Chondrocyte (in vitro differentiated cells): ENCODE results near the gene ABCB4. TPM values are rescaled to one million over a fixed set of nuclear protein-coding genes. Genes with fewer than 3 reads are reported as not detected.

Experiments used
- DNase-seq: peaks from one replicate; pipeline ENCODE4 v3.0.0; 2021; ENCODE audit warnings: mixed read lengths, low spot score
- H3K27ac Mint-ChIP-seq: one replicate; pipeline ENCODE4 v1.8.0; 2021; ENCODE audit warnings: mild to moderate bottlenecking, moderate library complexity, mixed read lengths; ENCODE audit not compliant: unreplicated experiment
- H3K27me3 Mint-ChIP-seq: 2 replicates; pipeline ENCODE4 v1.8.0; 2021; ENCODE audit warnings: low read depth, mixed read lengths
- H3K36me3 Mint-ChIP-seq: 2 replicates; pipeline ENCODE4 v1.8.0; 2021; ENCODE audit warnings: low read depth, mixed read lengths
- H3K4me1 Mint-ChIP-seq: 2 replicates; pipeline ENCODE4 v1.8.0; 2021; ENCODE audit warnings: low read depth, mild to moderate bottlenecking, mixed read lengths
- H3K4me3 Mint-ChIP-seq: one replicate; pipeline ENCODE4 v1.8.0; 2021; ENCODE audit warnings: mild to moderate bottlenecking, moderate library complexity, mixed read lengths; ENCODE audit not compliant: unreplicated experiment
- H3K9me3 Mint-ChIP-seq: 2 replicates; pipeline ENCODE4 v1.8.0; 2021; ENCODE audit warnings: low read depth, mixed read lengths
- total RNA-seq: library from RNA; stranded (reverse); gene quantifications from 3 replicates; pipeline ENCODE4 v1.2.1, GENCODE V29; 2021
- TF ChIP-seq, protein P1 (sequence below): fragments of 200-600 bp; sonication (generic); IDR thresholded peaks from 2 replicates; pipeline ENCODE4 v1.5.0; 2021; ENCODE audit warnings: antibody characterized with exemption, mild to moderate bottlenecking, moderate library complexity

Gene ABCB4
- total RNA-seq, 1 donor from 2014 or later = 0.10 TPM

DNA sequence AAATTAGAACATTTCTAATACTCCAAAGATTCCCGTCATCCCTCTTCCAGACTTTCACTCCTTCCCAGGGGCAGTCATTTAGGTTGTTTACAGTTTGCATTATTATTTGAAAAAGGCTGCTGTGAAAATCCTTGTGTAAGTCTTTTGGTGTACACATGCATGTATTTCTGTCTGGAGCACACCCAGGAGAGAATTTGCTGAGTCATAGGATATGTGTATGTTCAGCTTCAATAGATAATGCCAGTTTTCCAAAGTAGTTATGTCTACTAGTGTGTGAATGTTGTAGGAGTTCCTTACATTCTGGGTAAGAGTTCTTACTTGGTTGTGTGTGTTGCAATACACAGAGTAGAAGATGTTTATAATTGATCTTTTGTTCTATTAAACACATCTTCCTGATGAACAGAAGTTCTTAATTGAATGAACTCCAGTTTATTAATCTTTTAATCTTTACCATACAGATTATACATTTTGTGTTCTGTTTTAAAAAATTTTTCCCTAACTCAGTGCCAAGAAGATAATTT, 104.8 kb downstream of the ABCB4 start:
- DNase-seq = no peak
- TF ChIP-seq, protein P1, sequence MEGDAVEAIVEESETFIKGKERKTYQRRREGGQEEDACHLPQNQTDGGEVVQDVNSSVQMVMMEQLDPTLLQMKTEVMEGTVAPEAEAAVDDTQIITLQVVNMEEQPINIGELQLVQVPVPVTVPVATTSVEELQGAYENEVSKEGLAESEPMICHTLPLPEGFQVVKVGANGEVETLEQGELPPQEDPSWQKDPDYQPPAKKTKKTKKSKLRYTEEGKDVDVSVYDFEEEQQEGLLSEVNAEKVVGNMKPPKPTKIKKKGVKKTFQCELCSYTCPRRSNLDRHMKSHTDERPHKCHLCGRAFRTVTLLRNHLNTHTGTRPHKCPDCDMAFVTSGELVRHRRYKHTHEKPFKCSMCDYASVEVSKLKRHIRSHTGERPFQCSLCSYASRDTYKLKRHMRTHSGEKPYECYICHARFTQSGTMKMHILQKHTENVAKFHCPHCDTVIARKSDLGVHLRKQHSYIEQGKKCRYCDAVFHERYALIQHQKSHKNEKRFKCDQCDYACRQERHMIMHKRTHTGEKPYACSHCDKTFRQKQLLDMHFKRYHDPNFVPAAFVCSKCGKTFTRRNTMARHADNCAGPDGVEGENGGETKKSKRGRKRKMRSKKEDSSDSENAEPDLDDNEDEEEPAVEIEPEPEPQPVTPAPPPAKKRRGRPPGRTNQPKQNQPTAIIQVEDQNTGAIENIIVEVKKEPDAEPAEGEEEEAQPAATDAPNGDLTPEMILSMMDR = no peak
- Mint-ChIP-seq H3K4me1 (peaks cover 5% of the 10 kb centered on the region), H3K36me3 (peaks cover 4% of the 10 kb centered on the region), H3K9me3 (no peaks in the 10 kb centered on the region), H3K27me3 (no peaks in the 10 kb centered on the region), H3K27ac (peak overlapping the region; percentile 19), H3K4me3 (no peak overlapping the region)

DNA sequence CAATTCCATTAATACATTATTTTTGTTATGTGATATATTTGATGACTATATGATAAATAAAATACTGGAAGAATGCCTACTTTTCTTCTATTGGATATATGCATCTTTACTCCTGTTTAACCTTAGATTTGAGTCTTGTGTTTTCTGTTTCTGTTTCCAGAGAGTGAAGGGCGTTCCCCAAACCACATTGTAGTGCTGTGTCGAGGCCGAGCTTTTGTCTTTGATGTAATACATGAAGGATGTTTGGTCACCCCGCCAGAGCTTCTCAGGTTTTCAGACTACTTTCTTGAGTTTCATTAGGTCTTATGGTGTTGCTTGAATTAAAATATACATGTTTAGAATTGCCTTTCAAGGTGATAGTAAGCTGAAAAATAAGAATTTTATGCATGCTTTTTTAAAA, 106.3 kb downstream of the ABCB4 start:
- Mint-ChIP-seq H3K27ac (no peak overlapping the region), H3K36me3 (peaks cover 4% of the 10 kb centered on the region), H3K4me1 (peaks cover 5% of the 10 kb centered on the region), H3K4me3 (no peak overlapping the region), H3K27me3 (no peaks in the 10 kb centered on the region), H3K9me3 (no peaks in the 10 kb centered on the region)
- TF ChIP-seq, protein P1 = no peak
- no peak for DNase-seq

DNA sequence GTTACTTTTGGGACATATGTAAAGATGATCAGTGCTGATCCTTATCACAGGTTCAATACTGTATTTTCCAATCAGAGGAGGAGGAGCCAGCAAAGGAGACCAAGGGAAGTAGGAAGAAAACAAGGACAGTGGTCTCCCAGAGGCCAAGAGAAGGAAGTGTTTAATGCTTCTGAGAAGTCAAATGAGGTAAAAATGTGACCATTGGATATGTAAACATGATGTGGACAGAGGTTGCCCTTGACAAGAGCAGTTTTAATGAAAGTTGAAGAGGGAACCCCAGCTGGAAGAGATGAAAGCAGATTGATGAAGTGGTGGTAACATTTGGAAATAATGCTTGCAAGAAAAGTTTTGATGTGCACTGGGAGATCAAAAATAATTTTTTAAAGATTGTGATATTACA, 111.2 kb downstream of the ABCB4 start:
- no peak for DNase-seq
- H3K4me3 Mint-ChIP-seq = no peak overlapping the region
- no peak overlapping the region for H3K27ac Mint-ChIP-seq
- H3K9me3 Mint-ChIP-seq = no peaks in the 10 kb centered on the region
- peaks cover 3% of the 10 kb centered on the region for H3K4me1 Mint-ChIP-seq
- TF ChIP-seq, protein P1 = no peak
- no peaks in the 10 kb centered on the region for H3K36me3 Mint-ChIP-seq
- no peaks in the 10 kb centered on the region for H3K27me3 Mint-ChIP-seq

DNA sequence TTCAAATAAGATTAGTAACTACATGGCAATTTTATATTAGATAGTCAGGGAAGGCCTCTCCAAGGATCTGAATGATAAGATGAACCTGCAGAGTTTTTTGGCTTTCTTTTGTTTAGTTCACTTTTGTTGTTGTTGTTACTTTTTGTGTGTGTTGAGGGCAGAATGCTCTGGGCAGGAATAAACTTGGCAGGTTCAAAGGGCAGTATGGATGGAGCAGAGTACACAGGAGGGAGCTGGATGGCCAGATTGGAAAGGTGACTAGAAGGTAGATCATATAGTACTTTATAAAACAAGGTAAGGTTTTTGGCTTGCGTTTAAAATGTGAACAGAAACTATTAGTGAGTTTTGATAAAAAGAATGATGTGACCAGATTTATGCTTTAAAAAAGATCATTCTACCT, 112.1 kb downstream of the ABCB4 start:
- H3K36me3 Mint-ChIP-seq = no peaks in the 10 kb centered on the region
- H3K9me3 Mint-ChIP-seq = no peaks in the 10 kb centered on the region
- no peak overlapping the region for H3K27ac Mint-ChIP-seq
- TF ChIP-seq, protein P1 = no peak
- no peak for DNase-seq
- peaks cover 6% of the 10 kb centered on the region for H3K4me1 Mint-ChIP-seq
- no peak overlapping the region for H3K4me3 Mint-ChIP-seq
- no peaks in the 10 kb centered on the region for H3K27me3 Mint-ChIP-seq

DNA sequence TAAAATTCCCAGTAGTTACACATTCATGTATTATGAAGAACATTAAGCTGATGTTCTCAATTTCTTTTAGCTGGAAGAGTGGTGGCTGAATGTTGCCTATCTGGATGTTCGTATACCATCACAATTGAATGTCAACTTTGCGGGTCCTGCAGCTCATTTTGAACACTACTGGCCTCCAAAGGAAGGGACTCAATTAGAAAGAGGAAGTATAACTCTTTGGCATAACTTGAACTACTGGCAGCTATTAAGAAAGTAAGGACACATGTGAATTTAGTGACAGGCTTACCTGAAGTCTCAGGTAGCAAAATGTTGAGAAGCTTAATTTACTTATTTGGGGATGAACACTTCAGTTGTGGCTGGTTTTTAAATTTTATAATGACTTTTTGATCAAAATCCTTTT, 114.2 kb downstream of the ABCB4 start:
- no peaks in the 10 kb centered on the region for H3K9me3 Mint-ChIP-seq
- H3K36me3 Mint-ChIP-seq = peaks cover 8% of the 10 kb centered on the region
- peaks cover 6% of the 10 kb centered on the region for H3K4me1 Mint-ChIP-seq
- no peak overlapping the region for H3K27ac Mint-ChIP-seq
- DNase-seq = no peak
- TF ChIP-seq, protein P1 = no peak
- no peaks in the 10 kb centered on the region for H3K27me3 Mint-ChIP-seq
- no peak overlapping the region for H3K4me3 Mint-ChIP-seq
